ENCODE data around the gene TRPM5. TPM values are rescaled to one million over a fixed set of nuclear protein-coding genes. Genes with fewer than 3 reads are reported as not detected.

TRPM5 gene
- total RNA-seq, 1 donor from 2014 or later: 0.46 TPM

- Mint-ChIP-seq H3K36me3 (ENCODE audit: insufficient read depth) (peaks cover 1% of the 10 kb centered on the region), H3K4me3 (ENCODE audit: low read depth) (no peak overlapping the region), H3K27ac (peak overlapping the region; percentile 93), H3K9me3 (ENCODE audit: low read depth) (no peaks in the 10 kb centered on the region), H3K4me1 (ENCODE audit: low read depth) (peaks cover 29% of the 10 kb centered on the region), H3K27me3 (no peaks in the 10 kb centered on the region)
- DNase-seq (ENCODE audit: low spot score, unreplicated experiment): no peak
- TF ChIP-seq CTCF (IDR thresholded peaks at IDR 0.05; ENCODE audit: unreplicated experiment): no peak
Observed at GRCh38 chr11:2408671-2409070, 35.6 kb downstream of the TRPM5 start.

GRCh38 chr11:2406878-2407410, 37.4 kb downstream of the TRPM5 start:
- H3K4me1 Mint-ChIP-seq (ENCODE audit: low read depth): peaks cover 29% of the 10 kb centered on the region
- no peaks in the 10 kb centered on the region for H3K9me3 Mint-ChIP-seq (ENCODE audit: low read depth)
- H3K36me3 Mint-ChIP-seq (ENCODE audit: insufficient read depth): peaks cover 3% of the 10 kb centered on the region
- no peak overlapping the region for H3K4me3 Mint-ChIP-seq (ENCODE audit: low read depth)
- TF ChIP-seq CTCF (IDR thresholded peaks at IDR 0.05; ENCODE audit: unreplicated experiment): no peak
- DNase-seq (ENCODE audit: low spot score, unreplicated experiment): no peak
- peak overlapping the region; percentile 59 for H3K27ac Mint-ChIP-seq
- H3K27me3 Mint-ChIP-seq: no peaks in the 10 kb centered on the region

GRCh38 chr11:2406451-2406850, 37.9 kb downstream of the TRPM5 start:
- H3K27me3 Mint-ChIP-seq: no peaks in the 10 kb centered on the region
- peaks cover 30% of the 10 kb centered on the region for H3K4me1 Mint-ChIP-seq (ENCODE audit: low read depth)
- no peak for TF ChIP-seq CTCF (IDR thresholded peaks at IDR 0.05; ENCODE audit: unreplicated experiment)
- H3K9me3 Mint-ChIP-seq (ENCODE audit: low read depth): no peaks in the 10 kb centered on the region
- H3K4me3 Mint-ChIP-seq (ENCODE audit: low read depth): peak overlapping the region; percentile 7
- H3K36me3 Mint-ChIP-seq (ENCODE audit: insufficient read depth): peaks cover 3% of the 10 kb centered on the region
- peak overlapping the region; percentile 59 for H3K27ac Mint-ChIP-seq
- DNase-seq (ENCODE audit: low spot score, unreplicated experiment): no peak

GRCh38 chr11:2404735-2405196, 39.5 kb downstream of the TRPM5 start:
- Mint-ChIP-seq H3K4me1 (ENCODE audit: low read depth) (peaks cover 22% of the 10 kb centered on the region), H3K27ac (no peak overlapping the region), H3K4me3 (ENCODE audit: low read depth) (no peak overlapping the region), H3K27me3 (no peaks in the 10 kb centered on the region), H3K36me3 (ENCODE audit: insufficient read depth) (peaks cover 3% of the 10 kb centered on the region), H3K9me3 (ENCODE audit: low read depth) (no peaks in the 10 kb centered on the region)
- TF ChIP-seq CTCF (IDR thresholded peaks at IDR 0.05; ENCODE audit: unreplicated experiment): no peak
- no peak for DNase-seq (ENCODE audit: low spot score, unreplicated experiment)

- TF ChIP-seq CTCF (IDR thresholded peaks at IDR 0.05; ENCODE audit: unreplicated experiment): no peak
- peaks cover 8% of the 10 kb centered on the region for H3K4me1 Mint-ChIP-seq (ENCODE audit: low read depth)
- DNase-seq (ENCODE audit: low spot score, unreplicated experiment): no peak
- H3K9me3 Mint-ChIP-seq (ENCODE audit: low read depth): no peaks in the 10 kb centered on the region
- H3K27ac Mint-ChIP-seq: no peak overlapping the region
- H3K36me3 Mint-ChIP-seq (ENCODE audit: insufficient read depth): peaks cover 3% of the 10 kb centered on the region
- H3K27me3 Mint-ChIP-seq: no peaks in the 10 kb centered on the region
- H3K4me3 Mint-ChIP-seq (ENCODE audit: low read depth): peak overlapping the region; percentile 59
Observed at GRCh38 chr11:2402890-2403645, 41.2 kb downstream of the TRPM5 start.

Measured in progenitor cell of endocrine pancreas (in vitro differentiated cells).